GM21737 (cell line): ENCODE data around the gene EIF3A.
"Not testable (repeated sequence)": the region's sequence is repeated elsewhere in the genome, so short reads cannot be mapped to it uniquely, and the experiment has no call there.

Experiments
- ATAC-seq: cut with Tn5 transposase; IDR thresholded peaks from one replicate; pipeline ENCODE4 v1.9.1; 2021; ENCODE audit warnings: mild to moderate bottlenecking, moderate library complexity; ENCODE audit not compliant: unreplicated experiment

Gene EIF3A, protein sequence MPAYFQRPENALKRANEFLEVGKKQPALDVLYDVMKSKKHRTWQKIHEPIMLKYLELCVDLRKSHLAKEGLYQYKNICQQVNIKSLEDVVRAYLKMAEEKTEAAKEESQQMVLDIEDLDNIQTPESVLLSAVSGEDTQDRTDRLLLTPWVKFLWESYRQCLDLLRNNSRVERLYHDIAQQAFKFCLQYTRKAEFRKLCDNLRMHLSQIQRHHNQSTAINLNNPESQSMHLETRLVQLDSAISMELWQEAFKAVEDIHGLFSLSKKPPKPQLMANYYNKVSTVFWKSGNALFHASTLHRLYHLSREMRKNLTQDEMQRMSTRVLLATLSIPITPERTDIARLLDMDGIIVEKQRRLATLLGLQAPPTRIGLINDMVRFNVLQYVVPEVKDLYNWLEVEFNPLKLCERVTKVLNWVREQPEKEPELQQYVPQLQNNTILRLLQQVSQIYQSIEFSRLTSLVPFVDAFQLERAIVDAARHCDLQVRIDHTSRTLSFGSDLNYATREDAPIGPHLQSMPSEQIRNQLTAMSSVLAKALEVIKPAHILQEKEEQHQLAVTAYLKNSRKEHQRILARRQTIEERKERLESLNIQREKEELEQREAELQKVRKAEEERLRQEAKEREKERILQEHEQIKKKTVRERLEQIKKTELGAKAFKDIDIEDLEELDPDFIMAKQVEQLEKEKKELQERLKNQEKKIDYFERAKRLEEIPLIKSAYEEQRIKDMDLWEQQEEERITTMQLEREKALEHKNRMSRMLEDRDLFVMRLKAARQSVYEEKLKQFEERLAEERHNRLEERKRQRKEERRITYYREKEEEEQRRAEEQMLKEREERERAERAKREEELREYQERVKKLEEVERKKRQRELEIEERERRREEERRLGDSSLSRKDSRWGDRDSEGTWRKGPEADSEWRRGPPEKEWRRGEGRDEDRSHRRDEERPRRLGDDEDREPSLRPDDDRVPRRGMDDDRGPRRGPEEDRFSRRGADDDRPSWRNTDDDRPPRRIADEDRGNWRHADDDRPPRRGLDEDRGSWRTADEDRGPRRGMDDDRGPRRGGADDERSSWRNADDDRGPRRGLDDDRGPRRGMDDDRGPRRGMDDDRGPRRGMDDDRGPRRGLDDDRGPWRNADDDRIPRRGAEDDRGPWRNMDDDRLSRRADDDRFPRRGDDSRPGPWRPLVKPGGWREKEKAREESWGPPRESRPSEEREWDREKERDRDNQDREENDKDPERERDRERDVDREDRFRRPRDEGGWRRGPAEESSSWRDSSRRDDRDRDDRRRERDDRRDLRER (N-terminal part only)

DNA sequence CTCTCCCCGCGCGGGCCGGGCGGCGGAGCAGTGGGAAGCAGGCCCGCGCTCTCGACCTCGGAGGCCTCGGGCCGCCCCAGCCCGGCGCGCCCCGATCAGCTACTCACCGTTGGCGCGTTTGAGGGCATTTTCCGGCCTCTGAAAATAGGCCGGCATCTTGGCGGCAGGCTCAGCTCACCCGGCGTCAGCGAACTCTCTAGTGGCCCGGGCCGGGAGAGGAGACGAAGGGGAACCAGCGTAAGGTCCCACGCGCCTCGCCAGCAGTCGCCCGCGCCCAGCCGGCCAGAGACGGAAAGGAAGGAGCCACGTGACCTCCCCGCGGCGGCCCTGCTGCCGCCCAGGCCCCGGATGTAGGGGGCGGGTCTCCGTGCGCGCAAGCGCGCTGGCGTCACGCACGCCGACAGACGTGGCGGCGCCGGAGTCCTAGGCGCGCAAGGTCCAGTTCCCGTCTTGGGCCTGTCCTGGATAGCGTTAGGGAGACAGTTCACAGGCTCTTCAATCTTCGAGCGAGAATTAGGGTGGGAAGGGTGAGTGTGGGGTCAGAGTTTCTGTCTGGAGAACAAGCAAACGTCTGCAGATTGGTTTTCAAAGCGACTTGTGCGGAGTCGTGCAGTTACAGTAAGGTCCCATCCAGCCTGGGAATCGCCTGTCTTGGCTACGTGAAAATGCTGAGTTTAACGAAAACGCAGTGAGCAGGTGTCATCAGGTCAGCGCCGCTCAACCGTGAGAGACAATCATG is at the start of gene EIF3A:
Gene EIF3A (minus strand): TSS at position 297 of the 739 bp plus-strand sequence. CDS start 141 bp downstream, at position 156.
- ATAC-seq: peak; percentile 78

DNA sequence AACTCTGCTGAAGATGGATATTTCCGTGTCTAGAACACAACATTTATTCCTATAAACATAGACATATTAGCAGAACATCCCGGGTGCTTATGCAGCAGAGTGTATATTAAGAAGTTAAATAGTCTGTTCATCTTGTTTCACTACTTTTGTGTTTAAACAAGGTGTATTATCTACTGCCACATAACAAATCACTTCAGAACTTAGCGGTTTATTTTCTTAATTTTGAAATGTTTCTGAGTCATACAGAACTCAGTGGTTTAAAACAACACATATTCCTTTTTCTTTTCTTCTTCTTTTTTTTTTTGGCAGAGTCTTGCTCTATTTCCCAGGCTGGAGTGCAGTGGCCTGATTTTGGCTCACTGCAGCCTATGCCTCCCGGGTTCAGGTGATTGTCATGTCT is 49.1 kb upstream of the EIF3A start:
- no peak for ATAC-seq

DNA sequence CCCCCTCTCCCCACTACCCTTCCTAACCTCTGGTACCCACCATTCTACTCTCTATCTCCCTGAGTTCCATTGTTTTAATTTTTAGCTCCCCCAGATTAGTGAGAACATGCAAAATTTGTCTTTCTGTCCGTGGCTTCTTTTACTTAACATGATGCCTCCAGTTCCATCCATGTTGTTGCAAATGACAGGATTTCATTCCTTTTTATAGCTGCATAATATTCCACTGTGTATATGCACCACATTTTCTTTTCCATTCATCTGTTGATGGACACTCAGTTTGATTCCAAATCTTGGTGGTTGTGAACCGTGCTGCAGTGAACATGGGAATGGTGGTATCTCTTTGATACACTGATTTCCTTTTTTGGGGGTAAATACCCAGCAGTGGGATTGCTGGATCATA is 45.3 kb upstream of the EIF3A start:
- no peak for ATAC-seq

DNA sequence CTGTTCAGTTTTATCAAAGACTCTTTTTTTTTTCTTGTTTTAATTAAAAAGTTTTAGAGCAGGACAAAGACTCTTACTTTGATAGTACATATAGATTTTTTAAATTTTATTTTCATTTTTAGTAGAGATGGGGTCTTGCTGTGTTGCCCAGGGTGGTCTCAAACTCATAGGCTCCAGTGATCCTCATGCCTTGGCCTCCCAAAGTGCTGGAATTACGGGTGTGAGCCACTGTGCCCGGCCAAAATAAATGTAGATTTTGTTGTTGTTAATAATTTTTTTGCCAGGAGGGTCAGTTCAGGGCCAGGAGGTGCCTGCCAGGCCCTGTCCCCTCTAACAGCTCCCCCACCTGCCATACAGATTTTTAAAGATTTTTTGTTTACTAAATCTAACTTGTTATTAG is 40.3 kb upstream of the EIF3A start:
- no peak for ATAC-seq

DNA sequence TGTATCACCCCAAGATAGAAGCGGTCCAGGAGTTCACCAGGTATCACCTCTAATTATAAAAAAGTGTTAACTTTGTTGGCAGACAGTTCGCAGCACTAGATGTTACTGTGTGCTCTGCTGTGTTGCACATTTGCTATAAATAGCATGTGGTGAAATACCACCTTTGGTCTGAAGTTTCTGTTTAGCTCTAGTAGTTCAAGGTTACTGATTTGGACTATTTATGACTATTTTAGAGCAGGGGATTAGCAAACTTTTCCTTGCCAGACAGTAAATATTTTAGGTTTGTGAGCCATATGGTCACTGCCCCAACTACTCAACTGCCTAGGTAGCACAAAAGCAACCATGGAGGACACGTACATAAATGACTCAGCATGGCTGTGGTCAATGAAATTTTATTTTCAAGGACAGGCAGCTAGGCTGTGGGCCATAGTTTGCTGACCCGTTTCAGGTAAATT is 39.8 kb upstream of the EIF3A start:
- ATAC-seq: peak; percentile 87

DNA sequence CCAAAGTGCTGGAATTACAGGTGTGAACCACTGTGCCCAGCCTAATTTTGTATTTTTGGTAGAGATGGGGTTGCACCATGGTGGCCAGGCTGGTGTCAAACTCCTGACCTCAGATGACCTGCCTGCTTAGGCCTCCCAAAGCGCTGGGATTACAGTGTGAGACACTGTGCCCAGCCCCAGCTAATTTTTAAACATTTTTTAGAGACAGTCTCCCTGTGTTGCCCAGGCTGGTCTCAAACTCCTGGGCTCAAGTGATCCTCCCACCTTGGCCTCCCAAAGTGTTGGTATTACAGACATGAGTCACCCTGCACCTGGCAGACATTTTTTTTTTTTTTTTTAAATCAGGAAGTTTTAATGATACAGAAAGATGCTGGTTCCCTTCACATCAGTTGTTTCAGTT is 38.8 kb upstream of the EIF3A start:
- ATAC-seq: no peak

DNA sequence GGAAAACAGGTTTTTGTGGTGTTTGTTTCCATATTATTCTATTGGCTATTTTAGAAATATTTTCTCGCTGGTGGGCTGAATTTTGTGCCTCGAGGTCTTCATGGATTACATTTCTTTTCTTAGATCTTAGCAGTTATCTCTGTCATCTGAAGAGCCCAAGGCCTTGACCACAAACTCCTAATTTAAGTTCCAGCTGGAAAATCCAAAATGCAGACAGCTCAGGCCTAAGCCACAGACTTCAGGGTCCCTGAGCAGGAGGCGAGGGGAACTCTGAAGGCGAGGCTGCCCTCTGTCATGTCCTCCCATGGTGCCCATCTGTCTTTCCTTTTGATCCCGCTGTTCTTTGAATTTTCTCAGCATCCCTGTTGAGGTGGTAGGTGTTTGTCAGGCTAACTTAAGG is 37.6 kb upstream of the EIF3A start:
- ATAC-seq: no peak

DNA sequence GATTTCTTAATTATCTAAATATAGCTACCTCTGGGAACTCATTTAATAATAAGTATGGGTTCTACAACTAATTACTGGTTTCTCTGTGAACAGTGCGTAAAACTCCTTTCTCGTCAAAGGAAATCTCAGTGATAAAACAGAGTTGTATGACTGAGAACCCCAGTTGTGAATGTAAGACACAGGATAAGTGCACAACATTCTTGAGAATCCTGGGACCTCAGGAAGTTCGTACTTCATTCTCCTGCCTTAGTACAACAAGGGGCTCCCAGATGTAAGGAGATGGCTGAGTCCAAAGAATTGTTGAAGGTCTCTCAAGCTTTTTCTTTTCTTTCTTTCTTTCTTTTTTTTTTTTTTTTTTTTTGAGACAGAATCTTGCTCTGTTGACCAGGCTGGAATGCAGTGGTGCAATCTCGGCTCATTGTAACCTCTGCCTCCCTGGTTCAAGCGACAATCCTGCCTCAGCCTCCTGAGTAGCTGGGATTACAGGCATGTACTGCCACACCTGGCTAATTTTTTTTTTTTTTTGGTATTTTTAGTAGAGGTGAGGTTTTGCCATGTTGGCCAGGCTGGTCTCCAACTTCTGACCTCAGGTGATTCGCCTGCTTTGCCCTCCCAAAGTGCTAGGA is 35.8 kb upstream of the EIF3A start:
- ATAC-seq: no peak

DNA sequence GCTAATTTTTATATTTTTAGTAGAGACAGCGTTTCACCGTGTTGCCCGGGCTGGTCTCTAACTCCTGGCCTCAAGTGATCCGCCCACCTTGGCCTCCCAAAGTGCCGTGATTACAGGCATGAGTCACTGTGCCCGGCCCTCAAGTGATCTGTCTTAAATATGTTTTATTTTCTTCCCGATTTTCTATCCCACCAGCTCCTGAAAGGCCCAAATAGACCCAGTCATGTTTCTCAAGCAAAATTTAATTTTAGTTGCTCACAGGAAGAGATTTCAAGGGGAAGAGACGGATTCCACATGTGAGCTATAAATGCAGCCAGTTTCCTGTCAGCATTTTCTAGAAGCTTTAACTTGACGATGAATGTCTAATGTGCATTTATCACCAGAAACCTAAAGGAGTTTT is 35.3 kb upstream of the EIF3A start:
- no peak for ATAC-seq

DNA sequence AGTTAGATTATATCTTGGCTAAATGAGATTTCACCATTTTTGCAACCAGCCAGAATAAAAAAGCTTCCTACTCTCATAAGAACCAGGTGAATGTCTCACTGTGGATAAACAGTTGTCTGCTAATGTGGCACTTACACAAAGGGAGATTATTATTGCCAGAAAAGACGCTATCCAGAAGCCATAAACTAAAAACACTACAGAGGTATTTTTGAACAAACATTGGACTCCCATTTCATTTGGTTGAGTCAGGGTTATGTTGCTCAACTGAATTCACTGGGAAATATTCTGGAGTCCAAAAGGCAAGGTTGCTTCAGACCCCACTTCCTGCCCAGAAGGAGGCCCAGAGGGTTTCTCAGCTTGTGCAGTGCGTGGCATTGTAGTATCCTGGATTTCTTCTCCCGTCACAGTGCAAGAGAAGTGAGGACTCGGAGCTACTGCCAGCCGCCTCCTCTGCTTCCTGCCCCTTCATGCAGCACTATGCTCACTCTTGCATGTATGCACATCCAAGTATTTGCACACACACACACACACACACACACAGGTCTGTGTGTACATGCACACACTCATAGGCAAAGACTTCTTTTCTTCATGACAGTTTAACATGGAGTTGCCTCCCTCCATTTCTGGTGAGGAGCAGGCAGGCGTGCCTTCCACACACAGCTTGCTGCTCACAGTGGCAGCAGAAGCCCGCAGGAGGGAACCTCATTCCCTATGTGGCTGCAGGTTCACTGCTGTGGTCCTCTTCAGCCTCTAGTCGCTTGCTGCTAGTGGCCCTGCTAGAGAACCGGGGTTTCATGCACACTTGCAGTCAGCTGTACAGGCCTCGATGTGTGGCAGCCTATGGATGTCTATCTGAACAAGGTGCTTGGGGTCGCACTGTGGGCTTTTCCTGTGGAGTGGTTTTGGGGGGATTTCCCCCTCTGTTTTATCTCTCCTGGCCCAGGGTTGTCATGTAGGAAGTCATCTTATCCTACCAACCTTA is 33.4 kb upstream of the EIF3A start:
- ATAC-seq: no peak

DNA sequence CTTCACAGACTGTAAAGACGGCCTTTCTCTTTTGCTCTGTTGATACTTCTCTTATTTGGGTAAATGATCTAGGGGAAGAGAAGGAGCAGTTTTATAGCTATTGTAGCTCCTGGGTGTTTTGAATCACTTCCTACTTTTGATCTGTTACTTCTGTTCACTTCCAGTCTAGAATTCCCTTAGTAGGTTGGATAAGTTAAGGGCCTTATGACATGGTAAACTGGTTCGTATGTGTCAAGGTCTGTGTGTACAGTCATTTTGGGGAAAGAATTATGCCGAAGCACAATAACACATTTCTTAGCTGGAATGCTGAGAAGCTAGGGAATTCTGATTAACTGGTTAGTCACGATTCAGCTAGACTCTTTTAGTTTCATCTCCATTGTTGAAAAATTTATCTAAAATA is 31.4 kb upstream of the EIF3A start:
- no peak for ATAC-seq

DNA sequence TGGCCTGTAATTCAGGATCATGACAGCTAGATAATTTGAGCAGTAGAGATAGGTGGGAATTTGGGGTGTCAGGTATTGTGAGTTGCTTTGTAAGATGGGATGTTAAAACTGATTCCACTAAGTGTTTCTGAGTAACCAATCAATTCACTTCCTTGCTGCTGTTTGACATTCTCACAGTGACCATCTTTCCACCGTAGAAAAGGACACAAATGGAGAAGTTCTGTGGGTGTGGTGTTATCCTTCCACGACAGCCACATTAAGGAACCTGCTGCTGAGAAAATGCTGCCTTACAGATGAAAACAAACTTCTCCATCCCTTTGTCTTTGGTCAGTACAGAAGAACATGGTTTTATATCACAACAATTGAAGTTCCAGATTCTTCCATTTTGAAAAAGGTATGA is 27.2 kb upstream of the EIF3A start:
- ATAC-seq: not testable (repeated sequence)

DNA sequence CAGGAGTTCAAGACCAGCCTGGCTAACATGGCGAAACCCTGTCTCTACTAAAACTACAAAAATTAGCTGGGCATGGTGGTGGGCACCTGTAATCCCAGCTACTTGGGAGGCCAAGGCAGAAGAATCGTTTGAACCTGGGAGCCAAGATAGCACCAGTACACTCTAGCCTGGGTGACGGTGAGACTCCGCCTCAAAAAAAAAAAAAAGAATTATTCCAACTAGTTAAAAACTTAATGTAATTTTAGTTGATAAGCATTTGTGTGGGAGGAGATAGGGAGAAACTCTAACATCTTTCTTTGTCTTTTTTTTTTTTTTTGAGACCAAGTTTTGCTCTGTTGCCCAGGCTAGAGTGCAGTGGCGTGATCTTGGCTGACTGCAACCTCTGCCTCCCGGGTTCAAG is 26.5 kb upstream of the EIF3A start:
- not testable (repeated sequence) for ATAC-seq

DNA sequence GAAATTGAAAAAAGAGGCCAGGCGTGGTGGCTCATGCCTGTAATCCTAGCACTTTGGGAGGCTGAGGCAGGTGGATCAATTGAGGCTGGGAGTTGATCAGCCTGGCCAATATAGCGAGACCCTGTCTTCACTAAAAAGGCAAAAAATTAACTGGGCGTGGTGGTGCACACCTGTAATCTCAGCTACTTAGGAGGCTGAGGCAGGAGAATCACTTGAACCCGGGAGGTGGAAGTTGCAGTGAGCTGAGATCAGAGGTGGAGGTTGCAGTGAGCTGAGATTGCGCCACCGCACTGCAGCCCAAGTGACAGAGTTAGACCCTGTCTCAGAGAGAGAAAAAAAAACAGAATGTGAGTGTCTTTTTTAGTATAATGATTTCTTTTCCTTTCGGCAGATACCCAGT is 25.3 kb upstream of the EIF3A start:
- not testable (repeated sequence) for ATAC-seq

DNA sequence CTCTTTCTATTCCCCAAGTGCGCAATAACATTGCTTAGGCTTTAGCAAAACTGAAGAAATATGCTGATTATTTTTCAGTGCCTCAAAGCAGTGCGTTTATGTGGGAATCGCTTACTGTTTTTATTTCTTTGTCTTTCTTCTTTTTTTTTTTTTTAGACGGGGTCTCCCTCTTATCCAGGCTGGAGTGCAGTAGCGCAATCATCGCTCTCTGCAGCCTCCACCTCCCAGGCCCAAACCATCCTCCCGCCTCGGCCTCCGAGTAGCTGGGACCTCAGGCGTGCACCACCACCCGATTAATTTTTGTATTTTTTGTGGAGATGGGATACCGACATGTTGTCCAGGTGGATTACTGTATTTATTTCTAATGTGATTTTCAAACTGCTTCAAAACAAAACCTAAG is 24.5 kb upstream of the EIF3A start:
- ATAC-seq: no peak

DNA sequence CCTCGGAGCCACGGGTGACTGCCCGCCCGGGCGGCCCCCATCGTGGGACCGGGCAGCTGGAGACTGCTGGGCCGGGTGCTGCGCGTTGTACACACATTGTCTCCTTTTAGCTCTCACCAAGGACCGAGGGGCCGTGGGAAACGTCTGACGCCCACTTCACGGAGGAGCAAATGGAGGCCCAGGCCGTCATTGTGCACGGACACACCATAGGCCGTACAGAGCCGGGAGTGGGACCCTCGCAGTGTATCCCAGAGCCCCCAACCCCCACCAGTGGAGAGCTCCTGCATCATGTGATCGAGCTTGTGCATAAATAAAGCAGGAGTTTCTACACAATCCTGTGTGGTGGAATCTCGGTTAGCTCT is 24.0 kb upstream of the EIF3A start:
- peak; percentile 1 for ATAC-seq

DNA sequence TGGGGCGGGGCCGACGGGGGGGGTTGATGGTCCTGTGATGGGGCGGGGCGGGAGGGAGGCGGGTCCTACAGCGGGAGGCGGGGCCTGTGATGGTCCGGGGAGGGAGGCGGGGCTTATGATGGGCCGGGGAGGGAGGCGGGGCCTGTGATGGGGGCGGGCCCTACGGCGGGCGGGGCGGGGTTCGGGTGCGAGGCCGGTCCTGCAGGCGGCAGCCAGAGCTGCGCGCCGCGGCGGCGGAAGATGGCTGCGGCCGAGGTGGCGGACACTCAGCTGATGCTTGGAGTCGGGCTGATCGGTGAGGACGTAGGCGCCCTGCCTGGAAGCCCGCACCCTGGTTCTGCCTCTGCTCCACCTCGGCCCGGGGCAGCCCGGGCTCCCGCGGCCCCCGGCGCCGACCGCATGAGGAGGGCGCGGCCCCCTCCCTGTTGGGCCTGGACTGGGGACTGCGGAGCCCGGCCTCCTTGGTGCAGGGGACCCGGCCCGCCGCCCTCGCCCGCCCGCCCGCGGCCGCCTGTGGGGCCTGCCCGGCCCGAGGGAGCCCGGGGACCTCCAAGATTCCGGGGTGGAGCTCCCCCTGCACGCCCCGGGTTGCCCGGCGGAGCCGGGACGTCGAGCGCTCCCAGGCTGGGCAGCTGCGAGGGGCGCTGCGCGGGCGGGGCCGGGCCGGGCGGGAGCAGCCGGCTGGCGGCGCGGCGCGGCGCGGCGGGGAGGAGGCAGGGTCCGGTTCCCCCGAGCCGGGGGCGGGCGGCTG is 23.5 kb upstream of the EIF3A start, which contains the start of gene DENND10:
Gene DENND10 (plus strand): TSS at position 211 of the 751 bp plus-strand sequence. CDS start 30 bp downstream, at position 241.
- peak; percentile 85 for ATAC-seq
